HEK293T (cell line): Measurements from ENCODE around the gene HPCAL4.

ENCODE experiments used
- ARNT ChIP-seq: fragments of 450-650 bp; IDR thresholded peaks from 2 replicates; pipeline ENCODE4 v1.6.1; 2017; ENCODE audit warnings: mild to moderate bottlenecking
- BHLHE40 ChIP-seq: fragments of 450-650 bp; IDR thresholded peaks from 2 replicates; pipeline ENCODE4 v1.6.1; 2016; ENCODE audit warnings: mild to moderate bottlenecking, moderate library complexity, borderline replicate concordance
- CTBP1 ChIP-seq: fragments of 450-650 bp; IDR thresholded peaks from 2 replicates; pipeline ENCODE4 v1.6.1; 2016; ENCODE audit warnings: borderline replicate concordance
- ELF4 ChIP-seq: fragments of 450-650 bp; IDR thresholded peaks from 2 replicates; pipeline ENCODE4 v1.6.1; 2017; ENCODE audit warnings: antibody characterized with exemption
- FOXA1 ChIP-seq: fragments of 450-650 bp; IDR thresholded peaks from 2 replicates; pipeline ENCODE4 v1.6.1; 2016; ENCODE audit warnings: mild to moderate bottlenecking
- FOXK2 ChIP-seq: fragments of 450-650 bp; IDR thresholded peaks from 2 replicates; pipeline ENCODE4 v1.6.1; 2016; ENCODE audit warnings: mild to moderate bottlenecking
- FOXM1 ChIP-seq: fragments of 450-650 bp; IDR thresholded peaks from 2 replicates; pipeline ENCODE4 v1.6.1; 2017; ENCODE audit warnings: mild to moderate bottlenecking, borderline replicate concordance
- HDGF ChIP-seq: fragments of 450-650 bp; IDR thresholded peaks from 2 replicates; pipeline ENCODE4 v1.6.1; 2017; ENCODE audit warnings: antibody characterized with exemption, borderline replicate concordance
- LEF1 ChIP-seq: fragments of 450-650 bp; IDR thresholded peaks from 2 replicates; pipeline ENCODE4 v1.6.1; 2017; ENCODE audit warnings: mild to moderate bottlenecking, borderline replicate concordance
- NFRKB ChIP-seq: fragments of 450-650 bp; IDR thresholded peaks from 2 replicates; pipeline ENCODE4 v1.6.1; 2016; ENCODE audit warnings: mild to moderate bottlenecking, moderate library complexity
- SP1 ChIP-seq: fragments of 450-650 bp; IDR thresholded peaks from 2 replicates; pipeline ENCODE4 v1.6.1; 2017
- SUZ12 ChIP-seq: fragments of 450-650 bp; IDR thresholded peaks from 2 replicates; pipeline ENCODE4 v1.6.1; 2016; ENCODE audit warnings: mild to moderate bottlenecking
- TARDBP ChIP-seq: fragments of 450-650 bp; IDR thresholded peaks from 2 replicates; pipeline ENCODE4 v1.6.1; 2016
- ZNF384 ChIP-seq: fragments of 450-650 bp; IDR thresholded peaks from 2 replicates; pipeline ENCODE4 v1.6.1; 2016

DNA sequence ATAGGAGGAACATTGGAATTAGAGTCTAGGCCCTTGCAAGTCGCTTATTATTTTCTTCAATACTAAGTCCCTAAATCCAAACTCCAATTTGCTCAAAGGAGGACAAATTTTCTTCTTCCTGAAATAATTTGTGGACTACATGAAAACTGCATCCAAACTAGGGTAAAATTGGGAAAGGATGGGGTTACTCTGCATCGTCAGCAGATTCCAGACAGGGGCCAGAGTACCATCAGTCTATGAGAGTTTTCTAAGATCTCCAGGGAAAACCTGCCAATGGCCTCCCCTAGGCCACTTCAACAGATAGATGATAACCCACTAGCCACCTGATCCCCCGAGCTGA is 52.3 kb downstream of the HPCAL4 start:
- TF ChIP-seq ARNT = no peak
- TF ChIP-seq HDGF = no peak
- no peak for TF ChIP-seq CTBP1
- TF ChIP-seq ZNF384 = no peak
- no peak for TF ChIP-seq LEF1
- no peak for TF ChIP-seq TARDBP
- TF ChIP-seq SUZ12 = no peak
- no peak for TF ChIP-seq NFRKB
- TF ChIP-seq FOXM1 = no peak
- TF ChIP-seq SP1 = no peak
- TF ChIP-seq FOXK2 = no peak
- no peak for TF ChIP-seq FOXA1
- TF ChIP-seq ELF4 = no peak
- no peak for TF ChIP-seq BHLHE40
